Skeletal muscle cell (primary cell): Measurements from ENCODE around the gene UBE2G2.

Experiments used
- DNase-seq: peaks from one replicate; pipeline ENCODE4 v3.0.0-alpha.2; 2010; ENCODE audit warnings: low read depth
- H3K4me3 ChIP-seq: 2 replicates; pipeline ENCODE4 v1.5.1; 2011; ENCODE audit warnings: low read depth, mild to moderate bottlenecking, control low read depth, low read length, moderate library complexity

Gene UBE2G2

DNA sequence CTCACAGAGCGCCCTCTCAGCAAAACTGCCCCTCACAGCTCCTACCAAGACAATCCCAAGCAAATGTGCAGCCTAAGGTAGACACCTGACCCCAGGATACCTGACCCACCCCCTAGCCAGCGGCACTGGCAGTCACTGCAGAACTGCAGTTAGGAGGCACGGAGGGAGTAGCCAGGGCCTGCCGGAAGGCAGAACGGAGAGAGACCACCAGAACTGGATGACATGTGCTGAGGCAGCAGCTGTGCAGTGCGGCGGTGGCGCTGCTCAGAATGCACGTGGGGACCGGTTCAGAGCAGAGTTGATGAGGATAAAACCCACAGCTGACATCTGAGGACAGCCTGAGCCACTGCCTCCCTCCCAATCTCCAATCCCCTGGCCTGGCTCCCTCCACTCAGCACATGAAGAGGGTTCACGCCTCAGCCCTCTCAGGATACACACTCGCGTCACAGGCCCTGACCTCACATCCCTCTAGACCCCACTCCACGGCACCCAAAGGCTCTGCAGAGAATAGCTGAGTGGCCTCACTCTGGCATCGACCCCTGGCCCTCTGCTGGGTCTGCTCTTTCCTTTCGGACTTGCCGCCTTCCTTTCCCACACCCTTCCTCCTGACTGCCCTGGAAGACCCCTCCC is 29.6 kb downstream of the UBE2G2 start:
- no peak overlapping the region for H3K4me3 ChIP-seq
- no peak for DNase-seq

GRCh38 chr21:44767834-44768831 is 33.5 kb downstream of the UBE2G2 start:
- no peak for DNase-seq
- H3K4me3 ChIP-seq = no peak overlapping the region

DNA sequence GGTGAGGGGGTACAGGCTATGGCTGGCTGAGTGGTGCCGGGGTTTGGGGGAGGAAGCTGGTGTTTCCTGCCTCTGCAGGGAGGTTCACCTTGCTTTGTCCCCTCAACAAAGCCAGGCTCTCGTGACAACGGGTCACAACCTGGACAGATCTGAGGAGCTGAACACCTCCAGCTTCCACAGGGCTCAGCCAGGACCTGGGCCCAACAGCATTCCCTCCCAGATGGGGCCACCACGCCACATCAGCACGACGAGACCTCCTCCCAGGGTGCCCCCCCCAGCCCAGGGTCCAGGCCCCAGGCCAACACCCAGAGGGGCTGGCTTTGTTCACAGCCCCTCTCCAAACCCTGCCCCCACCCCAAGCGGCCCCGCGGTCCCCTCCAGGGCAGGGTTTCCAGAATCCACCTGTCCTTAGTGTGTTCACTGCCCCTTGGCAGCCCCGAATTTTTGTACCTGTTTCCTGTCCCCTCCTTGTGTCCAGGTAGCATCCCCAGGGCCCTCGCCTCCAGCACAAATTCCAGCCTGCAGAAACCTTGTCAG is 34.7 kb downstream of the UBE2G2 start:
- H3K4me3 ChIP-seq = no peak overlapping the region
- no peak for DNase-seq

- H3K4me3 ChIP-seq = no peak overlapping the region
- no peak for DNase-seq
Observed at GRCh38 chr21:44766014-44766817, 35.4 kb downstream of the UBE2G2 start.

DNA sequence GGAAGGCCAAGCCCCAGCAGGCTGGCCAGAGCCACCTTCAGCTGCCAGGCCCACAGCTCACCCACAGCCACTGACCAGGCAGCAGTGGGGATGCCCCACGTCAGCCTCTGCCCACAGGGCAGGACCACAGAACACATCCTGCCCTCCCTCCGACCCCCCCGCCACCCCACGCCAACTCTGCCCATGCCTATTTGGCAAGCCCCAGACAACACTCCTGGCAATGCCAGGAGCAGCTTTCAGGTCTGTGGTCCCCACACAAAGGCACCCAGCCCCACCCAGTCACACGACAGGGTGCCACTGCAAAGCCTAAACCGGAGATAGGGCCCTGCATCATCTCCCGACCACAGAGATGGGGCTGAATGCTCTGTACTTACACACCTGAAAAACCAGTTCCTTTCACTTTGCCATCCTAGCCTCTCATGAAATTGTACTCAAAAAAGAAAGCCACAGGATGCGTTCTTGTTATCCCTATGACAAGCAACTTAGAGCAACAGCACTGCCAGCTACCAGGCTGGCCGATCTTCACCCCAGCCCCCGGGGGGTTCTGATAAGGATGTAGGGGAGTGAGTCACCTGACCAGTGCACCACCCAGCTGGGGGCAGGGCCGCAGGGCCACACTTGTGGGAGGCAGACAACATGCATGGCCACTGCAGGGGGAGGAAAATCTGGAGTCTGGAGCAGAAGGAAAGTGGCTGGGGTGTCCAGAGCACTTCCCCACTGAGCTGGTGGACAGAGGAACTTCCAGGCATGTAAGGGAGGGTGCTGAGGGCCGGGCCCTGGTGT is 36.2 kb downstream of the UBE2G2 start:
- no peak for DNase-seq
- no peak overlapping the region for H3K4me3 ChIP-seq

DNA sequence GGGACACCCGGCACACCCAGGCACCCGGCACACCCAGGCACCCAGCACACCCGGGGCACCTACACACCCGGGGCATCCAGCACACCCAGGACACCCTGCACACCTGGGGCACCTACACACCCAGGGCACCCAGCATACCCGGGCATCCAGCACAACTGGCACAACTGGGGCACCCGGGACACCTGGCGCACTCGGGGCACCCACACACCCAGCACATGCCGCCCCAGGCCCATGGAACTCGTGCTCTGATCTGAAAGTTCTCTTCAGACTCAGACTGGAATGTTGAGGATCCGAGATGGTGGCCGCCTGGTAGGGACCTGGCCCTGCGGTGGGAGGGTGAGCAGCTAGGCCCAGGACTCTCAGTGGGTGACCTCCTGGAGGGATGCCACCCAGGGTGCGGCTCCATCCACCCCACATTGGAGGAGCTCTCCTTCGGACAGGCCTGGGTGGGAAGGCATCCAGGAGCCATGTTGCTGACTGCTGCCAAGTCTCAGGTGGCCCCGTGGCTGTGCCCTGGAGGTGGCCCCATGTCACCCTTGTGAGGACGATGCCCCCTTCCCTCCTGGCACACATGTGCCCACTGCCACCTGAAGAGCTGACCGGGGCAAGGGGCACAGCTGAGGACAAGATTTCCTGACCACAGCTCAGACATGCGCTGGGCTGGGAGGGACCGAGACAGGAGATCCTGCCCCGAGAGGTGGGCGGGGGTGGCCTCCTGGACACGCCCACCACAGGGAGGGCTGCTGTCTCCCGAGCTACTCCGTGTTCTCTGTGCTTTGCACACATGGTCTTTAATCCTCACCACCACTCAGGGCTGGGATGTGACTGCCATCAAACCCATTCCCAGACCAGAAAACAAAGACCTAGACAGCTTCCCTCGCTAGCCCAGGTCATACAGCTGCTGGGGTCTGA is 37.0 kb downstream of the UBE2G2 start:
- H3K4me3 ChIP-seq = no peak overlapping the region
- DNase-seq = no peak

GRCh38 chr21:44763451-44764318 is 37.9 kb downstream of the UBE2G2 start:
- no peak overlapping the region for H3K4me3 ChIP-seq
- DNase-seq = no peak

DNA sequence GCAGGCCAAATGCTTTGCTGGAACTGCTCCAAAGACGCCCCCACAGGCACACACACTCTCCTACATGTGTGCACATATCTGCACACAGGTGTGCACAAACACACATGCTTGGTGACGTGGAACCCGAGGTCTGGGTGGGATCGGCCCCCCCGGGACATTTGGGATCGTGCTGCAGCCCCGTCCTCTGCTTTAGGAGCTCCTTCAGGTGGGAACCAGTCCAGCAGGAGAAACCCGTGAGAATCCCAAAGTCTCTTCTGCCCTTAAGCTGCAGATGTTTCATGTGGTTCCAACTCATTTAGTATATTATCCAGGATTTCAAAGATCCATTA is 38.6 kb downstream of the UBE2G2 start:
- H3K4me3 ChIP-seq = no peak overlapping the region
- no peak for DNase-seq

GRCh38 chr21:44762221-44763049 is 39.2 kb downstream of the UBE2G2 start:
- DNase-seq = no peak
- no peak overlapping the region for H3K4me3 ChIP-seq

DNA sequence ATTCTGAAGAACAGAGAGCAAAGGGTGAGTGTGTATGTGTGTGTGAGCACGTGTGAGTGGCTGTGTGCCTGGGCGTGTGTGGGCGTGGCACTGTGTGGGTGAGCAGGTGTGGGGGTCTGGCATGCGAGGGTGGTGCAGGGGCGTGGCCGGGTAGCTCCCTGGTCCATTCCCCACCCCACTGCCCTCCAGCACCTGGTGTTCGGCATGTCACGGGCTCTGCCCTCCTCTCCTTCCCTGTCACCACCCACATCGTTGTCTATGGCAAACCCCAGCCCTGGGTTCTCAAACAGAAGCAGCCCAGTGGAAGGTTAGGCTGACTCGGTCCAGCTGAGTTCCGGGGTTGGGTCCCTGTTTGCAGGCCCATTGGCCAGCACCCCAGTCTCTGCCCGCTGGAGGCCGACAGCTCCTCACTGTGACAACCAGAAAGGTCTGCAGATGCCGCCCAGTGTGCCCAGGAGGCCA is 39.8 kb downstream of the UBE2G2 start:
- no peak for DNase-seq
- no peak overlapping the region for H3K4me3 ChIP-seq

GRCh38 chr21:44761011-44761729 is 40.5 kb downstream of the UBE2G2 start:
- H3K4me3 ChIP-seq = no peak overlapping the region
- no peak for DNase-seq

- DNase-seq = no peak
- no peak overlapping the region for H3K4me3 ChIP-seq
Observed at GRCh38 chr21:44760376-44760775, 41.2 kb downstream of the UBE2G2 start.

GRCh38 chr21:44759628-44760285 is 41.9 kb downstream of the UBE2G2 start:
- DNase-seq = no peak
- no peak overlapping the region for H3K4me3 ChIP-seq

DNA sequence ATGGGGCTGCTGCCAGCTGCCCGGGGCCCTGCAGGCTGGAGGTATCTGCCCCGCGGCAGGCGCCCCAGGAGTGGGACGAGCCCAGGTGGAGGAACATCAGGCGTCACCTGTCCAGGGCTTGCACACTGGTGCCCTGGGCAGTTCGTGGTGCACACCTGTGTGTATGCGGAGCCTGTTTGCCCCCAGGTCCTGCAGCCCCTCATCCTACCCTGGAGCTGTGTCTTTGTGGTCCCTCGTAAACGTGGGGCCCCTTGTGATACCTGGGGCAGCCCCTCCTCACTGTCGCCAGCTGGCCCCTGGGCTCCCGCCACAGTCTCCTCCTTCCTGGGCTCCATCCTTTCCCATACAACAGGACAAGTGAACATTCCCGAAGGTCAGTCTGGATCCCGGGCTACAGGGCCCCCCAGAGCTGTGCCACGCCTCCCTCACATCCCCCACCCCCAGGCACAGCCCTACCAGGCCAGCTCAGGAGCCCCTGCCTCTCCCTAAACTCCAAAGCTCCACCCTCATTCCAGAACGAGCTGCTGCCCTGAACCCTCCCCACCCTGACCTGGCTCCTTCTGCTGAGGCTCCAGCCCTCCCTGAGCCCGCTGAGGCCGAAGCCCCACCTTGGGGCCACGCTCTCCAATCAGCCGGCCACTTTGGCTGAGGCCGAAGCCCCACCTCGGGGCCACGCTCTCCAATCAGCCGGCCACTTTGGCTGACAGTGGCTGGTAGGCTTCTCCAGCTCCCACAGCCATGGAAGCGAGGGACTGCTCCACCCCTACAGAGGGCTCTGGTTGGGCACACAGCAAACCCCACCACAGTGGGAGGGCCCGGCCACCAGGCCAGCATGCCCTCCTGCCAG is 42.6 kb downstream of the UBE2G2 start:
- H3K4me3 ChIP-seq = no peak overlapping the region
- DNase-seq = no peak
